Loucy (cell line): Measurements from ENCODE around the gene SNRNP40.
A peak's percentile ranks its signal among the peaks of the same experiment; 100 is the strongest.

Experiments
- H2AFZ ChIP-seq: fragments of 200-600 bp; sonication (generic); 2 replicates; pipeline ENCODE4 v1.6.0; 2016; ENCODE audit warnings: antibody characterized with exemption, mild to moderate bottlenecking, low read length, moderate library complexity
- H3F3A ChIP-seq: fragments of 200-600 bp; 2 replicates; pipeline ENCODE4 v1.6.0; 2016; ENCODE audit warnings: antibody characterized with exemption, low read depth, mild to moderate bottlenecking
- H3K27me3 ChIP-seq: fragments of 200-600 bp; sonication (generic); 2 replicates; pipeline ENCODE4 v1.6.1; 2014; ENCODE audit warnings: low read length, mild to moderate bottlenecking; ENCODE audit not compliant: insufficient read depth, poor library complexity, severe bottlenecking
- H3K36me3 ChIP-seq: fragments of 200-600 bp; sonication (generic); 2 replicates; pipeline ENCODE4 v1.6.1; 2016; ENCODE audit warnings: low read length; ENCODE audit not compliant: insufficient read depth
- H3K4me1 ChIP-seq: fragments of 200-600 bp; sonication (generic); 2 replicates; pipeline ENCODE4 v1.5.1; 2014; ENCODE audit warnings: low read length, mild to moderate bottlenecking; ENCODE audit not compliant: insufficient read depth, poor library complexity, severe bottlenecking
- H3K4me2 ChIP-seq: fragments of 200-600 bp; sonication (generic); 2 replicates; pipeline ENCODE4 v1.6.0; 2014; ENCODE audit warnings: antibody characterized with exemption, low read length, low read depth, mild to moderate bottlenecking; ENCODE audit not compliant: poor library complexity, severe bottlenecking
- H3K4me3 ChIP-seq: fragments of 200-600 bp; sonication (generic); 2 replicates; pipeline ENCODE4 v1.5.1; 2014; ENCODE audit warnings: low read length, mild to moderate bottlenecking, mixed read lengths; ENCODE audit not compliant: poor library complexity, severe bottlenecking
- H3K79me2 ChIP-seq: fragments of 200-600 bp; sonication (generic); 2 replicates; pipeline ENCODE4 v1.6.1; 2014; ENCODE audit warnings: low read length; ENCODE audit not compliant: insufficient read depth
- H3K9ac ChIP-seq: fragments of 200-600 bp; sonication (generic); 2 replicates; pipeline ENCODE4 v1.6.0; 2014; ENCODE audit warnings: mild to moderate bottlenecking, low read depth, low read length, moderate library complexity; ENCODE audit not compliant: poor library complexity, severe bottlenecking
- H3K9me2 ChIP-seq: fragments of 200-600 bp; sonication (generic); replicated peaks from 2 replicates; pipeline ENCODE4 v1.6.1; 2016; ENCODE audit warnings: low read depth, low read length, mixed read lengths
- H3K9me3 ChIP-seq: fragments of 200-600 bp; sonication (generic); 2 replicates; pipeline ENCODE4 v1.6.1; 2014; ENCODE audit warnings: mild to moderate bottlenecking, antibody characterized with exemption, low read length, low read depth; ENCODE audit not compliant: insufficient read depth
- H4K20me1 ChIP-seq: fragments of 200-600 bp; sonication (generic); 2 replicates; pipeline ENCODE4 v1.6.0; 2014; ENCODE audit warnings: antibody characterized with exemption, low read length, mild to moderate bottlenecking; ENCODE audit not compliant: insufficient read depth, poor library complexity, severe bottlenecking
- EZH2phosphoT487 ChIP-seq: fragments of 200-600 bp; IDR thresholded peaks from 2 replicates; pipeline ENCODE4 v1.6.1; 2018; ENCODE audit warnings: antibody characterized with exemption, mild to moderate bottlenecking, moderate library complexity, borderline replicate concordance
- TF ChIP-seq, protein P1 (sequence below): fragments of 200-600 bp; sonication (generic); conservative IDR thresholded peaks from 2 replicates; pipeline ENCODE4 v1.5.1; 2014; ENCODE audit warnings: mild to moderate bottlenecking, antibody characterized with exemption, low read length

SNRNP40 gene

DNA sequence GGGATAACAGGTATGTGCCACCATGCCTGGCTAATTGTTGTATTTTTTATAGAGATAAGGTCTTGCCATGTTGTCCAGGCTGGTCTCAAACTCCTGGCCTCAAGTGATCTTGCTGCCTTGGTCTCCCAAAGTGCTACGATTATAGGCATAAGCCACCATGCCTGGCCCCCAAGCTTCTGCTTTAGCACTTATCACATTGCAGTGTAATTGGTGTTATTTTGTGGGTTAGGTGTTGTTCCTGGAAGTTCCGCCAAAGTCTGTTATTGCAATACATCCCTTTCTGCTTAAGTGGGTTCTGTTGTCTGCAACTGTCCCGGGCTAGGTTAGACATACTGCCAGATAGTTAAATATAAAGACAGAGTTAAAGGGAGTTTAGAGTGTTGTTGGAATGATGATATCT lies 3.6 kb upstream of the SNRNP40 start:
- Histone ChIP-seq H3K4me1 (peaks cover 33% of the 10 kb centered on the region), H3K4me3 (no peak overlapping the region), H3K9me3 (no peaks in the 10 kb centered on the region), H3K9ac (no peak overlapping the region), H3K9me2 (no peaks in the 10 kb centered on the region), H3K4me2 (peak overlapping the region; percentile 84), H3K27me3 (no peaks in the 10 kb centered on the region), H4K20me1 (peaks cover 14% of the 10 kb centered on the region), H3K79me2 (peaks cover 52% of the 10 kb centered on the region), H3F3A (no peaks in the 10 kb centered on the region), H3K36me3 (no peaks in the 10 kb centered on the region), H2AFZ (no peak overlapping the region)
- TF ChIP-seq, protein P1, sequence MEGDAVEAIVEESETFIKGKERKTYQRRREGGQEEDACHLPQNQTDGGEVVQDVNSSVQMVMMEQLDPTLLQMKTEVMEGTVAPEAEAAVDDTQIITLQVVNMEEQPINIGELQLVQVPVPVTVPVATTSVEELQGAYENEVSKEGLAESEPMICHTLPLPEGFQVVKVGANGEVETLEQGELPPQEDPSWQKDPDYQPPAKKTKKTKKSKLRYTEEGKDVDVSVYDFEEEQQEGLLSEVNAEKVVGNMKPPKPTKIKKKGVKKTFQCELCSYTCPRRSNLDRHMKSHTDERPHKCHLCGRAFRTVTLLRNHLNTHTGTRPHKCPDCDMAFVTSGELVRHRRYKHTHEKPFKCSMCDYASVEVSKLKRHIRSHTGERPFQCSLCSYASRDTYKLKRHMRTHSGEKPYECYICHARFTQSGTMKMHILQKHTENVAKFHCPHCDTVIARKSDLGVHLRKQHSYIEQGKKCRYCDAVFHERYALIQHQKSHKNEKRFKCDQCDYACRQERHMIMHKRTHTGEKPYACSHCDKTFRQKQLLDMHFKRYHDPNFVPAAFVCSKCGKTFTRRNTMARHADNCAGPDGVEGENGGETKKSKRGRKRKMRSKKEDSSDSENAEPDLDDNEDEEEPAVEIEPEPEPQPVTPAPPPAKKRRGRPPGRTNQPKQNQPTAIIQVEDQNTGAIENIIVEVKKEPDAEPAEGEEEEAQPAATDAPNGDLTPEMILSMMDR: no peak
- no peak for TF ChIP-seq EZH2phosphoT487

DNA sequence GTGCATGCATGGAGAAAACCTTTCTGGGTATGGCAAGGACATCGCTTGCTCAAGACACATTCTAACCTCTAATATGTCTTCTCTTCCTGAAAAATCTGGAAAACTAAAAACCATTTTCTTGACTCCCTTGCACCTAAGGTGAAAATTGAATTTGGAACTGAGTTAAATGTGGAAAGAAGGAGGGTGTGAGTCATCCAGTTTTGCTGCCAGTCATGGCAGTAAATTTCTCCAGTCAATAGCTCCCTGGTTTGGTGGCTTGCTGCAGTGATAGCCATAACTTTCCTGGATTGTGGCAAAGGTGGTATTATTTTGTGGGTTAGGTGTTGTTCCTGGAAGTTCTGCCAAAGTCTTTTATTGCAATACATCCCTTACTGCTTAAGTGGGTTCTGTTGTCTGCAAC lies 2.8 kb upstream of the SNRNP40 start:
- Histone ChIP-seq H3K79me2 (peaks cover 57% of the 10 kb centered on the region), H3K9ac (no peak overlapping the region), H3K4me2 (peak overlapping the region; percentile 84), H2AFZ (no peak overlapping the region), H3K9me2 (no peaks in the 10 kb centered on the region), H3K27me3 (no peaks in the 10 kb centered on the region), H3K4me1 (peaks cover 37% of the 10 kb centered on the region), H4K20me1 (peaks cover 20% of the 10 kb centered on the region), H3K9me3 (no peaks in the 10 kb centered on the region), H3K36me3 (no peaks in the 10 kb centered on the region), H3F3A (no peaks in the 10 kb centered on the region), H3K4me3 (no peak overlapping the region)
- no peak for TF ChIP-seq EZH2phosphoT487
- TF ChIP-seq, protein P1: no peak

DNA sequence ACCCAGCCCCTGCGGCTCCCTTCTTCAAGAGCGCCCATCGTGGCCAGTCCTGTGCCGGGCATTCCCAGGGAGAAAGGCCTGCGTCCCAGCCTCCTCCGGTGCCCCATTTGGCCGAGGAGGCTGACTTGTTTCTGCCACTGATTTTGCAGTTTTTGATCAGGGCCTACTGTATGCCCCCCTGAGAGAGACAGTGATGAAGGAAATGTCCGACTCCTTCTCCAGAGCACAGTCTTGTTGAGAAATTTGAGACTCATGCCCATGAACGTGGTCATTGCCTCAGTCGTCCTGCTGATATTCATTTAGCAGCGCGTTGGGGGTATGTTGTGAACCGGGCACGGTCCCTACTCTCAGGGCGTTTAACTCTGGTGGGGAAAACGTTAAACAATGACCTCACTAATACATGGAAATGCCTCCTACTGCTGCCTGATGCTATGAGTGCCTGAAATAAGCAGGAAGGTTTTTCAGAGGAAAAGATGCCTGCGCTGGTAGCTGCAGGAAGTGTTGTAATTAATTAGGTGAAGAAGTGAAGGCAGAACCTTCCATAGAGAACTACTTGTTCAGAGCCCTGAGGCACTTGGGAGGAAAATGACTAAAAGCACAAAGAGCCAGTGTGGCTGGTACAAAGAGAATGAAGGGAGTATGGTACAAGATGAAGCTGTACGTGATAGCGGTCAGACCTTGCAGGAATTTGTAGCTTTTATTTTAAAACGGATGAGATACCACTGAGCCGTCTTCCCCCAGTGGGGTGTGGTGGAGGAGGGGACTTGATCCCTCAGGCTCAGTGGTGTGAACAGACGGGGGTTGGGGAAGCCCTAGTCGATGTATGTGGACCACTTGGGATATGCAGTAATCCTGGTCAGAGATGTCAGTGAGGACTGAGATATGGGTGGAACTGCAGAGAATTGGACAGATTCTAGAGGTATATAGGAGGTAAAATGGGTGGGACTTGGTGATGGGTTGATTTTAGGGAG lies 974 bp upstream of the SNRNP40 start:
- peaks cover 75% of the 10 kb centered on the region for H3K79me2 ChIP-seq
- TF ChIP-seq, protein P1: no peak
- no peak for TF ChIP-seq EZH2phosphoT487
- peak overlapping the region; percentile 98 for H3K9ac ChIP-seq
- H4K20me1 ChIP-seq: peaks cover 20% of the 10 kb centered on the region
- peaks cover 35% of the 10 kb centered on the region for H3K4me1 ChIP-seq
- H3K36me3 ChIP-seq: peaks cover 9% of the 10 kb centered on the region
- H2AFZ ChIP-seq: peak overlapping the region; percentile 75
- peak overlapping the region; percentile 96 for H3K4me3 ChIP-seq
- H3F3A ChIP-seq: no peaks in the 10 kb centered on the region
- no peaks in the 10 kb centered on the region for H3K9me3 ChIP-seq
- peak overlapping the region; percentile 84 for H3K4me2 ChIP-seq
- no peaks in the 10 kb centered on the region for H3K27me3 ChIP-seq
- H3K9me2 ChIP-seq: no peaks in the 10 kb centered on the region
